HG03159 (cell line): Measurements from ENCODE around the gene STEAP2.
A peak's percentile ranks its signal among the peaks of the same experiment; 100 is the strongest.

Experiments used
- ATAC-seq: cut with Tn5 transposase; IDR thresholded peaks from one replicate; pipeline ENCODE4 v1.9.1; 2021; ENCODE audit warnings: mild to moderate bottlenecking, moderate library complexity; ENCODE audit not compliant: unreplicated experiment

STEAP2 gene

DNA sequence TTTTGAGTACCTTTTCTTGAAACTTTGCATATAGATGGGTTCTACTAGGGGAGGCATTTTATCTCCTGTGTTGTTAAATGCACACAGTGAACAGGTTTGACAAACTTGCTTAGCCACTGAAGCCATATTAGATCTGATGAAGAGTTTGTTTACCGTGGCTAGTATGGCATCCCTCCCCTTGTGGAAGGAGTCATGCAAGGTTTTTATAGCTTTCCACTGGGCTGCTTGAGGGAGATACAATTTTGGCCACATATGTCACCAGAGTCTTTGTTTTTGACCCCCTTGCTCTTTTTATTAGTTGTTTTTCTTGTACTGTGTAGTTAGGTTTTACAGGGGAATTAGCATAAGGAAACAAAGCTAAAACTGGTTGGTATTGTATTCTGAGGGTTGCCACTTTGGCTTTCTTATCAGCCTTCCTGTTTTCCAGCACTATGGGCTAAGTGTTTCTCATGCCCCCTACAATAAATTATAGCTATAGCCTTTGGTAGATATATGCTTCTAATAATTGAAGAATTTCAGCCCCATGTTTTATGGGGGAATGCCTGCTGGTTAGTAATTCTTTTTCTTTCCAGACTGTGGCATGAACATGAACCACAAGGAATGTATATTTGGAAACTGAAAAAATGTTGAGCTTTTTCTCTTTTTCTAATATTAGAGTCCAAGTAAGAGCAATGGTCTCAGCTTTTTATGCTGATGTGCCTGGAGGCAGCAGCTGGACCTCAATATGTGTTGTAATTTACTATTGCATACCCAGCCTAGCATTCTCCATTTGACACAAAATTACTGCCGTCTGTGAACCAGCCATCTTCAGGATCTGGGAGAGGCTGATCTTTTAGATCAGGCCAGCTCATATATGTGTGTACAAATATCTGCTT lies 18.4 kb upstream of the STEAP2 start:
- no peak for ATAC-seq

DNA sequence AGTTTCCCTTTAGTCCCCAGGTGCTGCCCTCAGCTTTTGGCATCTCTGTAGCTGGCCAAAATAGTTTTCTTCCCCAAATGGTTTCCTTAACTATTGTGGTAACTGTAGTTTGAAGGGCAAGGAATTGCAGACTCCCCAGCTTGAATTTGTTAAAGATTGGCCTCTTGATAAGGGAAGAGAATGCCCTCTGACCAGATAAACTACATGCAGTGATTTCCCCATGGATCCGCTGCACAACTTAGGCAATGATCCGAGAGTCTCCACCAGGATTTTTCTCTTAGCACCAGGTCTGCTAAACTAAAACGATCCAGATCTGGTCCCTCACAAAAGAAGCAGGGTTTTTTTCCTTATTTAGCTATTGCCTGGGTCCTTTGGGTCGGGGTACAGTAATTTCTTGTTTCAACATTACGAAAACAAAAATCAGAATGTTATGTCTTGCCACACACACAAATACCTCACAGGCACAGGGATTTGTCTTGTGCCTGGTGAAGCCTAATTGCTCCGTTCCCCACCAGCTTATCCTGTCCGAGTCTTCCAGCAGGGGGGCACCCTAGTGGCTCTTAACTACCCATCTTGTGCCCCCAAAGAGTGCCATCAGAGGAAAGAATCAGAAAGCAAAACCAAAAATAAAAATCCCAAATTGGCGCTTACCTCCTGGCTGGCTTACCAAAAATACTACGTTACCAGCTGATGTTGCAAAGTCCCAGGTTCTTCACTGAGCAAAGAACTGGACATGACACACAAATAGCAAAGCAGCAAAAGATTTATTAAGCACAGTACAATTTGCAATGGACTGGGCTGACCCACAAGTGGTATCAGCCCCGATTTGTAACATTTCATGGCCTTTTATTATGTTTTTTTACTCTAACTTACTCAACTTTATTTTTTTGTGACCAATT lies 16.4 kb upstream of the STEAP2 start:
- no peak for ATAC-seq

- ATAC-seq, result no peak
Observed at GRCh38 chr7:90201500-90202195, 9.9 kb upstream of the STEAP2 start.

DNA sequence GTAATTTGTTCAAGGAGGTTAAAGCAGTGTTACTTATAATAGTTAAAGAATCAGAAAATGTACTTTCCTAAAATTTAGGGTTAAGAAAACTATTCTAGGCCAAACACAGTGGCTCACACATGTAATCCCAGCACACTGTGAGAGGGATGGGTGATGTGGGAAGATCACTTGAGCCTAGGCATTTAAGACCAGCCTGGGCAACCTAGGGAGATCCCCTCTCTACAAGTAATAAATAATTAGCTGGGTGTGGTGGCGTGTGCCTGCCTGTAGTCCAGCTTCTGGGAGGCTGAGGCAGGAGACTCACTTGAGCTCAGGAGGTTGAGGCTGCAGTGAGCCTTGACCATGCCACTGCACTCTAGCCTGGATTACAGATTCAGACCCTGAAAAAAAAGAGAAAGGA lies 3.6 kb upstream of the STEAP2 start:
- no peak for ATAC-seq

DNA sequence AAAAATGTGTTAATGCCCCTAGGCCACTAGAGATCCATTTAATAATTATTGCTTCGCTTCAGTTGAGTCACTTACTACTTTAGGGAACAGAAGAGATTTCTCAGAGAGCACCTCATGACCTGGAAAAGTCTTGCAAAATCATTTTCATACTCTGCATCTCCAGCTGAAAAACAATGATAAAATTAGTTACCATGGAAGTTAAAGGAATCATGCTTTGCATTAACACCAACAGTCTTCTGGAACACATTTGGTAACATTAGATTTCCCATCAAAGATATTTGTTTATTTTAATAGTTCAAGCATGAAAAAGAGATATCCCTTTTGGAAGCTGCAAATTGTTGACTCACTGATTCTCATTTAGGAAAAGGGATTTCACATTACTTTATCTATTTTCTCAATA lies 1.8 kb upstream of the STEAP2 start:
- ATAC-seq, result no peak

DNA sequence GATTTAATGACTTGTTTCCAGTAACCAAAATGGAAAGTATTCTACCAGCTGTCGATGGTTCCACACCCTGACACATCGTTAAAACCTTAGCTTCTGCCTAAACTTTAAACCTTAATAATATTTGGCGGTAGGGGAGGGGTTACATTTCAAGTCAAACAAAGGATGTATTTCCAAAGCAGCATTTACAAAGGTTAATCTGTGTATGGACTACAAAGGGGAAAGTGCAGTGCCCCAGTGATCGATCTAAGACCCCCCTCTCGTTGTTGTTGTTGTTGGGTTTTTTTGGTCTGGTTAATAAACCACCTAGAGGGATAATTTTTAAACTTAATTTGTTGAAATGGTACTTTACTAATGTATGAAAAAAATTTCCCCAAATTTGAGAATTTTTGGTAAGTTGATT lies 1.1 kb upstream of the STEAP2 start:
- ATAC-seq, result no peak

DNA sequence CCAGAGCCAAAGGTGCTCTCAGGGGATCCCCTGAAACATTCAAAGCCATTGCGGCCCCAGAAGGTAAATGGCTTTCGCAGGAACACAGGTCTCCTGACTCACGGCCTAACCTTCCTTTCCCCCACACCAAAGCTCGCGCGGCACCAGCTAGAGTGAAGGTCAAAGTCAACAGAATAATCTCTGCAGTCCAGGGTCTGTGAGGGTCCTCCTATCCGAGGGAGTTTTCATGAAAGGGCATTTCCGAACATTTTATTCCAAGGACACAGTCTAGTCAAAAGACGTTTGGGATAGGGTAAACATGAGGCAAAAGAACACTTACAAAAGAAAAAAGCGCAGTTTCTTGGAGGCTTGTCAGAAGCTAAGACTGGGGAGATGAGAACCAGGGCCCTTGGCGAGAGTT lies 559 bp upstream of the STEAP2 start:
- peak; percentile 12 for ATAC-seq

DNA sequence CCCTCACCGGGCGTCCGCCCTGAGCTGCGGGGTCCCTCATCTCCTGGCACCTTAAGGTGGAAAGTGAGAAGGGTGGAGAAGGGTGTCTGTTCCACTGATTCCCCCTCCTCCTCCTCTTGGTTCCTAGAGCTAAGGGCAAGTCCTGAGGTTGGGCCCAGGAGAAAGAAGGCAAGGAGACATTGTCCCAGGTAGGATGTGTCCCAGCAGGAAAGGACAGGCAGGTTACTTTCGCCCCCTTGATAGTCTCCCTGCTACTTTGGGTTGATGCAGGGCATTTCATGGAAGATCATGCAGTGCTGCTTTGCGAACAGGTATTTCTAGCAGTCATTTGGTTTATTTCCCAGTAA lies 582 bp downstream of the STEAP2 start:
- ATAC-seq, result no peak

- no peak for ATAC-seq
Observed at GRCh38 chr7:90213521-90213920, 2.0 kb downstream of the STEAP2 start.

DNA sequence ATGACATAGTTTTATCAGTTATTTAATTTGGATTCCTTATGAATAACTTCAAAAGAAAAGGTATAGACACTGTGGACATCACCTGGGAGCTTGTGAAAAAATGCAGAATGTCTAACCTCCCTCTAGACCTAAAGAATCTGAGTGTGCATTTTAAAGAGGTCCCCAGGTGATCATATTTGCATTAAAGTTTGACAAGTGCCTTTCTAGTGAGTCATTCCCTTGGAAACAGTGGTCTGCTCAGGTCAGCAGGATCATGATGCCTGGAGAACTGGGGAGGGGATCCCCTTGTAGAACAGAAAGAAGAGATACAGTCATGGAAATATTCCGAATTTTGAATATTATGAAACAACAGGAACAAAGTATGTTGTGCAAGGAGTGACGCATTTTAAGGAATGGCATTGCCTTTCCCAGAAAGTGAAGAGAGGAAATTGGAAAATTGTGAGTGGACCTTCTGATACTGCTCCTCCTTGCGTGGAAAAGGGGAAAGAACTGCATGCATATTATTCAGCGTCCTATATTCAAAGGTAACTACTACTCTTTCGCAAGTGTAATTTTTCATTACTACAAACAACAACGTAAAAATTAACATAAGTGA lies 4.6 kb downstream of the STEAP2 start:
- no peak for ATAC-seq

DNA sequence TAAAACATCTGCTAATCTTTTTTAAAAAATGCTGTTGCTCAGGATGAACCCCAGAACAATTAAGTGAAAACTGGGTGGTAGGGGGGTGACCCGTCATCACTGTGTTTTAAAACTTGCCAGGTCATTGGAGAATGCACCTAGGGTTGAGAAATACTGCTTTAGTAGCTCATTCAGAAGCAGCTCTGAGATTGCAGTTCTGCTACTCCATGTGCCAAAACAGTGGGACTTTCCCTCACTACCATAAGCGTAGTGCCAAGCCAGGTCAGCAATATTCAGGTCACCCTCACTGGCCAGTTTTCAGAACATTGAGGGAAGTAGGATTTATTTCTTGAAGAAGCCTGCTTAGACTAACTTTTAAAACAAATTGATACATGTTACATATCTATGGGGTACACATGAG lies 5.2 kb downstream of the STEAP2 start:
- no peak for ATAC-seq

DNA sequence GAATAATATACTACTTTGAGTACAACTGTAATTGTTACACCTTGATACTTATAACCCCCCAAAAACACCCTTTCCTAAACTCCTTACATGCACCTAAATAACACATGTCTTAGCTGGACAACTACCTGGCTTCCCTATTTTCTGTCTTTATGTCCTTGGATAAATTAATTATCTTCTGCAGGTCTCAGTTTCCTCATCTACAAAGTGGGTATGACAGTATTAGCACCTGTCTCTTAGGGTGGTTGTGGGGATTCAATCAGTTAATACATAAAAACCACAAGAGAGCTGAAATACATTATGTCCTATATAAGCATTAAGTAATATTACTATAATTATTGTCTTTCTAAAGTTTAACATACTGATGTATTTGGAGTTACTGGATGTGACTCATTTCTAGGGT lies 10.8 kb downstream of the STEAP2 start:
- no peak for ATAC-seq

DNA sequence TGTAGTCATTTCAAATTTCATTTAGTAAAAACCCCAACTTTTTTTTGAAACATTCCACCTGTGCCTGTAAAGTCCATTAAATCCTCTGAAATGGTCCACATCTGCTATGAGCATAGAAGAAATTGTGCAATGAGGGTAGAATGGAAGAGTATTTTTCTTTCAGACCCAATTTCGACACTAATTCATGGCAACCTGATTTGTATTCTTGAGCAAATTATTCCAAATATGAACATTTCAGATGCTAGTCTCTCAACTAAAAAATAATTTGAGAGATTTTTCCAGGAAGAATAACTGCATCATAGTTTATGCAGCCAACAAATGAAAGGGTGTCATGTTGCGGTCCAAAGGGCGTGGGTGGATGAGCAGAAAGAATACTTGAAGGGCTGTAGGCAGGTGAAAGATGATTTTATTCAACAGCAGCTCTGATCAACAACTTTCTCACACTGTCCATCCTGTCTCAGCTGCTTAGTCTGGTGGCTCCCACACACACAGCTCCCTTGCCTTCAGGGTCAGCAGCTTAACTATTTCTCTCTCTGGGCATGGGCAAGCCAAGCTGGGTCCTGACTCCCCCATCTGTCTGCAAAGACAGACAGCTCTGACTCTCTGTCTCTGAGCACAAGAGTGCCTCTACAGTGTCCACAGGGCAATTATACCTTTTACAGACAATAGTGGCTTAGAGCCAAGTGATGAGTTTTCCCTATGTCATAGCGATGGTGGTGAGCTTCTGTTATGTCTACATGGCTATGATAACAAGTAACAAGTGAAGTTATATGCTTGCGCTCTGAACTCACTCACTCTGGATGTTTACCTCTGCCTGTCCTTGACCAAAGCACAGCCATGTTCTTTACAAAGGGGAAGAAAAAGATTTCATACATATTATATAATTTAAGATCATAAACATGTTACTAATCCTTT lies 11.5 kb downstream of the STEAP2 start:
- ATAC-seq, result no peak

DNA sequence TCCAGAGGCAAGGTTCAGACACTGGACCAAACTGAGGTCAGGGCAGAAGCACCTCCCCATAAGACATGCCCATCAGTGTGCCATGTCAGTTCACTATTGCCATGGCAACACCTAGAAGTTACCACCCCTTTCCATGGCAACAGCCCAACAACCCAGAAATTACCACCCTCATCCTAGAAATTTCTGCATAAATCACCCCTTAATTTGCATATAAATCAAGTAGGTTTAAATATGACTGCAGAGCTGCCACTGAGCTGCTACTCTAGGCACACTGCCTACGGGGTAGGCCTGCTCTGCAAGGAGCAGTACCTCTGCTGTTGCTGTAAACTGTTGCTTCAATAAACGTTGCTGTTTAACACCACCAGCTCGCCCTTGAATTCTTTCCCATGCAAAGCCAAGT lies 12.7 kb downstream of the STEAP2 start:
- ATAC-seq, result no peak

GRCh38 chr7:90225181-90225580 lies 13.6 kb downstream of the STEAP2 start:
- no peak for ATAC-seq

DNA sequence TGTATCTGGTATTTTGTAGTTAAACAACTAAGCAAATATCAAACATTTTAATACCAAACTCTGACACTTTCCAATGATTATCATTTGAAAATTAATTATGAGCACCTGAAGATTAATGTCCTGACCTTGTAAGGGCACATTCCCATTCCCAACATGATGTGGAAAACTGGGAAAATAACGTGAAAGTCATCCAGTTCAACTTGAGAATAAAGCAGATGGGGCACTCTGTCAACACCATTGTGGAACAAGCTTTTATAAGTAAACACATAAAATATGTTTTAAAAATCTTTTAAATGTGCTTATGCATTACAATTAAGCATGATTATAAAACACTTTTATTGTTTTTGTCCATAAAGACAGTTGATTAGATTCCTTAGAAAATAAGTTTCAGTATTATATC lies 14.1 kb downstream of the STEAP2 start:
- no peak for ATAC-seq

- ATAC-seq, result no peak
Observed at GRCh38 chr7:90227259-90227658, 15.7 kb downstream of the STEAP2 start.

GRCh38 chr7:90229682-90230081 lies 18.1 kb downstream of the STEAP2 start:
- ATAC-seq, result no peak

GRCh38 chr7:90230834-90231233 lies 19.3 kb downstream of the STEAP2 start:
- ATAC-seq, result no peak

DNA sequence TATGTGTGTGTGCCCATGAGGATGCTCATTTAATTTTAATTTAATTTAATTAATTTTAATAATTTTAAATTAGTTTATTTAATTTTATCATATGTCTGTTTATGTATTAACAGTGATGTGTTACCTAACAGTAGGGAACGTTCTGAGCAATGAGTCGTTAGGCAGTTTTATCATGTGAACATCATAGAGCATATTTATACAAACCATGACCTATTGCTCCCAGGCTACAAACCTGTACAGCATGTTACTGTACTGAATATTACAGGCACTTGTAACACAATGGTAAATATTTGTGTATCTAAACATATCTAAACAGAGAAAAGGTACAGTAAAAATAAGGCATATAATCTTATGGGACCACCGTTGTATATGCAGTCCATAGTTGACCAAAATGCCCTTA lies 19.8 kb downstream of the STEAP2 start:
- ATAC-seq, result no peak
